ENCODE data around the gene SMAD5. TPM values are rescaled to one million over a fixed set of nuclear protein-coding genes. Genes with fewer than 3 reads are reported as not detected.
A peak's percentile ranks its signal among the peaks of the same experiment; 100 is the strongest.

SMAD5 gene
- polyA plus RNA-seq, 3 donors = 7.9 to 19.2 (median 17.3) TPM

- no peaks in the 10 kb centered on the region for H3K36me3 Mint-ChIP-seq
- H3K27me3 Mint-ChIP-seq (ENCODE audit: low read depth in 3 of 3) = peaks cover 6 to 9% (median 9%) of the 10 kb centered on the region in 3 donors
- Histone ChIP-seq H3K9me3 (replicated peaks in 1 of 2; ENCODE audit: control insufficient read depth in 1 of 2, insufficient read depth in 1 of 2, low read length in 2 of 2) (no peaks in the 10 kb centered on the region), H3K4me1 (ENCODE audit: control insufficient read depth in 1 of 2, insufficient read depth in 2 of 2, low read length in 2 of 2) (no peaks in the 10 kb centered on the region), H3K27me3 (ENCODE audit: control insufficient read depth in 2 of 2, insufficient read depth in 2 of 2, low read length in 2 of 2) (peaks cover 0 to 3% of the 10 kb centered on the region in 2 donors), H3K4me3 (replicated peaks in 1 of 3; ENCODE audit: low read depth in 2 of 3, low read length in 3 of 3) (no peak overlapping the region), H2AFZ (ENCODE audit: insufficient read depth, low read depth, low read length, poor library complexity, severe bottlenecking) (no peak overlapping the region), H3K27ac (ENCODE audit: low read depth in 1 of 2, low read length in 2 of 2) (no peak overlapping the region), H4K20me1 (ENCODE audit: insufficient read depth, low read length) (no peaks in the 10 kb centered on the region), H3K9ac (ENCODE audit: insufficient read depth, low read length, poor library complexity, severe bottlenecking) (no peak overlapping the region), H3K79me2 (ENCODE audit: insufficient read depth, low read length) (no peaks in the 10 kb centered on the region), H3K36me3 (replicated peaks in 1 of 2; ENCODE audit: control insufficient read depth in 1 of 2, insufficient read depth in 2 of 2, low read length in 2 of 2) (no peaks in the 10 kb centered on the region), H3K4me2 (replicated peaks; ENCODE audit: extremely low read depth, low read length, poor library complexity, severe bottlenecking) (no peak overlapping the region)
- WGBS (ENCODE audit: insufficient coverage) = 91% methylated on average over 6 of the region's 7 CpGs
- intact Hi-C loops (cut with micrococcal nuclease) = loop anchor here in 1 of 2 donors (10.0 kb wide), 1 partner anchor 115 kb away; no protein-coding TSS in a partner anchor
- peak overlapping the region in 2 of 7 donors; percentile 10 to 31 for H3K27ac Mint-ChIP-seq
- no peak overlapping the region for H3K4me3 Mint-ChIP-seq
- TF ChIP-seq, protein P1, sequence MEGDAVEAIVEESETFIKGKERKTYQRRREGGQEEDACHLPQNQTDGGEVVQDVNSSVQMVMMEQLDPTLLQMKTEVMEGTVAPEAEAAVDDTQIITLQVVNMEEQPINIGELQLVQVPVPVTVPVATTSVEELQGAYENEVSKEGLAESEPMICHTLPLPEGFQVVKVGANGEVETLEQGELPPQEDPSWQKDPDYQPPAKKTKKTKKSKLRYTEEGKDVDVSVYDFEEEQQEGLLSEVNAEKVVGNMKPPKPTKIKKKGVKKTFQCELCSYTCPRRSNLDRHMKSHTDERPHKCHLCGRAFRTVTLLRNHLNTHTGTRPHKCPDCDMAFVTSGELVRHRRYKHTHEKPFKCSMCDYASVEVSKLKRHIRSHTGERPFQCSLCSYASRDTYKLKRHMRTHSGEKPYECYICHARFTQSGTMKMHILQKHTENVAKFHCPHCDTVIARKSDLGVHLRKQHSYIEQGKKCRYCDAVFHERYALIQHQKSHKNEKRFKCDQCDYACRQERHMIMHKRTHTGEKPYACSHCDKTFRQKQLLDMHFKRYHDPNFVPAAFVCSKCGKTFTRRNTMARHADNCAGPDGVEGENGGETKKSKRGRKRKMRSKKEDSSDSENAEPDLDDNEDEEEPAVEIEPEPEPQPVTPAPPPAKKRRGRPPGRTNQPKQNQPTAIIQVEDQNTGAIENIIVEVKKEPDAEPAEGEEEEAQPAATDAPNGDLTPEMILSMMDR (IDR thresholded peaks at IDR 0.05) = no peak
- H3K9me3 Mint-ChIP-seq = peaks cover 0 to 2% (median 0%) of the 10 kb centered on the region in 7 donors
- no peak for DNase-seq
- H3K4me1 Mint-ChIP-seq = no peaks in the 10 kb centered on the region
Observed at GRCh38 chr5:136089791-136090190, 42.9 kb upstream of the SMAD5 start.

DNA sequence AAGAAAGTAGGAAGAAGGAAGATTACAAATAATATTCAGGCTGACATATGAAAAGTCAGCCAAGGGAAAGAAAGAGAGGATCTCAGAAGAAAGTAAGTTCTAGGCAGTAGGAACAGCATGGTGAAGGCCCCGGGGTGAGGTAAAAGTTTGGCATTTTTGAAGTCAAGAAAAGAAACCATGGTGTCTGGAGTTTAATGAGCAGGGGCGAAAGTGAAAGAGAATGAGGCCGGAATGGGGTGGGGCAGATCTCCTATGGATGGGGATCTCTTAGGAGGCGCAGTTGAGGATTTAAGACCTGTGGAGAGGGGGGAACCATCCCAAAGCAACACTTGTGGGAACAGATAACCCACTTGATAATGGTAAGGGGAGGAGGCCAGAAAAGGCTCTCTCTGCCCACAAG is 42.3 kb upstream of the SMAD5 start:
- TF ChIP-seq, protein P1 (IDR thresholded peaks at IDR 0.05) = no peak
- Histone ChIP-seq H3K4me3 (replicated peaks in 1 of 3; ENCODE audit: low read depth in 2 of 3, low read length in 3 of 3) (no peak overlapping the region), H4K20me1 (ENCODE audit: insufficient read depth, low read length) (no peaks in the 10 kb centered on the region), H3K4me2 (replicated peaks; ENCODE audit: extremely low read depth, low read length, poor library complexity, severe bottlenecking) (no peak overlapping the region), H3K36me3 (replicated peaks in 1 of 2; ENCODE audit: control insufficient read depth in 1 of 2, insufficient read depth in 2 of 2, low read length in 2 of 2) (no peaks in the 10 kb centered on the region), H3K4me1 (ENCODE audit: control insufficient read depth in 1 of 2, insufficient read depth in 2 of 2, low read length in 2 of 2) (no peaks in the 10 kb centered on the region), H2AFZ (ENCODE audit: insufficient read depth, low read depth, low read length, poor library complexity, severe bottlenecking) (no peak overlapping the region), H3K79me2 (ENCODE audit: insufficient read depth, low read length) (no peaks in the 10 kb centered on the region), H3K27me3 (ENCODE audit: control insufficient read depth in 2 of 2, insufficient read depth in 2 of 2, low read length in 2 of 2) (peaks cover 0 to 3% of the 10 kb centered on the region in 2 donors), H3K9ac (ENCODE audit: insufficient read depth, low read length, poor library complexity, severe bottlenecking) (no peak overlapping the region), H3K27ac (ENCODE audit: low read depth in 1 of 2, low read length in 2 of 2) (no peak overlapping the region), H3K9me3 (replicated peaks in 1 of 2; ENCODE audit: control insufficient read depth in 1 of 2, insufficient read depth in 1 of 2, low read length in 2 of 2) (no peaks in the 10 kb centered on the region)
- Mint-ChIP-seq H3K36me3 (no peaks in the 10 kb centered on the region), H3K27ac (no peak overlapping the region), H3K27me3 (ENCODE audit: low read depth in 3 of 3) (peaks cover 6 to 10% (median 9%) of the 10 kb centered on the region in 3 donors), H3K4me1 (no peaks in the 10 kb centered on the region), H3K9me3 (peaks cover 0 to 2% (median 0%) of the 10 kb centered on the region in 7 donors), H3K4me3 (no peak overlapping the region)
- 100% methylated on average over 3 of the region's 4 CpGs for WGBS (ENCODE audit: insufficient coverage)
- no peak for DNase-seq
- intact Hi-C loops (cut with micrococcal nuclease) = no loop called here

Data from CD14-positive monocyte (primary cell).